Chondrocyte (in vitro differentiated cells): ENCODE results near the gene LVRN. TPM values are rescaled to one million over a fixed set of nuclear protein-coding genes. Genes with fewer than 3 reads are reported as not detected.

ENCODE experiments used
- DNase-seq: peaks from one replicate; pipeline ENCODE4 v3.0.0; 2021; ENCODE audit warnings: mixed read lengths, low spot score
- H3K27ac Mint-ChIP-seq: one replicate; pipeline ENCODE4 v1.8.0; 2021; ENCODE audit warnings: mild to moderate bottlenecking, moderate library complexity, mixed read lengths; ENCODE audit not compliant: unreplicated experiment
- H3K27me3 Mint-ChIP-seq: 2 replicates; pipeline ENCODE4 v1.8.0; 2021; ENCODE audit warnings: low read depth, mixed read lengths
- H3K36me3 Mint-ChIP-seq: 2 replicates; pipeline ENCODE4 v1.8.0; 2021; ENCODE audit warnings: low read depth, mixed read lengths
- H3K4me1 Mint-ChIP-seq: 2 replicates; pipeline ENCODE4 v1.8.0; 2021; ENCODE audit warnings: low read depth, mild to moderate bottlenecking, mixed read lengths
- H3K4me3 Mint-ChIP-seq: one replicate; pipeline ENCODE4 v1.8.0; 2021; ENCODE audit warnings: mild to moderate bottlenecking, moderate library complexity, mixed read lengths; ENCODE audit not compliant: unreplicated experiment
- H3K9me3 Mint-ChIP-seq: 2 replicates; pipeline ENCODE4 v1.8.0; 2021; ENCODE audit warnings: low read depth, mixed read lengths
- total RNA-seq: library from RNA; stranded (reverse); gene quantifications from 3 replicates; pipeline ENCODE4 v1.2.1, GENCODE V29; 2021
- TF ChIP-seq, protein P1 (sequence below): fragments of 200-600 bp; sonication (generic); IDR thresholded peaks from 2 replicates; pipeline ENCODE4 v1.5.0; 2021; ENCODE audit warnings: antibody characterized with exemption, mild to moderate bottlenecking, moderate library complexity

LVRN gene
- total RNA-seq, 1 donor from 2014 or later, result 0.62 TPM

DNA sequence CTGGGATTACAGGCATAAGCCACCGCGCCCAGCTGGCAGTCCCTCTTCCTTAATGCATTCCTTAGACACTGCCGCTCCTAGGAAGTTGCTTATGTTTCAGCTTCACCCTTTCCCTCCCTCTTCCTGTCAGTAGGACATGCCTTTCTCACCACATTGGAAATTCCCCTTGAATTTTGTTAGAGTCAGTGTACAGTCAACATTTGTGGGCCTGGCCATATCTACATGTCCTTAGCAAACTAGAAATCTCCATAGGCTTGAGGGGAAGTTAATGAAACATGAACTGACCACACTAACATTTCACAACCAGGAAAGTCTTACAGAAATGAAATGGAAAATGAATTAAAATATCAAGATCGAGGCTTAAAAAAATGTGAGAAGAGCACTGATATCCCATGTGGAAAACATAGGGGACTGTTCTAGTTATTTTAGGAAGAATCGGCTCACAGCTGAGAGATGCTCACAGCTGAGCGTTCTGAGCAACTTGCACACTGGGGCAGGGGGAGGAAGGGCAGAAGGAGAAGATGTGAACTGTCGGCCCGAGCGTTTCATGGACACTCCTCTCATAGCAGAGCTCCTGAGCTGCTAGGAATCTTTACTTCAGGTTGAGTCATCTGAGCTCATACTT is 21.1 kb upstream of the LVRN start:
- TF ChIP-seq, protein P1, sequence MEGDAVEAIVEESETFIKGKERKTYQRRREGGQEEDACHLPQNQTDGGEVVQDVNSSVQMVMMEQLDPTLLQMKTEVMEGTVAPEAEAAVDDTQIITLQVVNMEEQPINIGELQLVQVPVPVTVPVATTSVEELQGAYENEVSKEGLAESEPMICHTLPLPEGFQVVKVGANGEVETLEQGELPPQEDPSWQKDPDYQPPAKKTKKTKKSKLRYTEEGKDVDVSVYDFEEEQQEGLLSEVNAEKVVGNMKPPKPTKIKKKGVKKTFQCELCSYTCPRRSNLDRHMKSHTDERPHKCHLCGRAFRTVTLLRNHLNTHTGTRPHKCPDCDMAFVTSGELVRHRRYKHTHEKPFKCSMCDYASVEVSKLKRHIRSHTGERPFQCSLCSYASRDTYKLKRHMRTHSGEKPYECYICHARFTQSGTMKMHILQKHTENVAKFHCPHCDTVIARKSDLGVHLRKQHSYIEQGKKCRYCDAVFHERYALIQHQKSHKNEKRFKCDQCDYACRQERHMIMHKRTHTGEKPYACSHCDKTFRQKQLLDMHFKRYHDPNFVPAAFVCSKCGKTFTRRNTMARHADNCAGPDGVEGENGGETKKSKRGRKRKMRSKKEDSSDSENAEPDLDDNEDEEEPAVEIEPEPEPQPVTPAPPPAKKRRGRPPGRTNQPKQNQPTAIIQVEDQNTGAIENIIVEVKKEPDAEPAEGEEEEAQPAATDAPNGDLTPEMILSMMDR, result no peak
- no peak for DNase-seq
- Mint-ChIP-seq H3K27ac (peak overlapping the region; percentile 86), H3K9me3 (peaks cover 10% of the 10 kb centered on the region), H3K4me1 (peaks cover 15% of the 10 kb centered on the region), H3K36me3 (no peaks in the 10 kb centered on the region), H3K4me3 (no peak overlapping the region), H3K27me3 (no peaks in the 10 kb centered on the region)

DNA sequence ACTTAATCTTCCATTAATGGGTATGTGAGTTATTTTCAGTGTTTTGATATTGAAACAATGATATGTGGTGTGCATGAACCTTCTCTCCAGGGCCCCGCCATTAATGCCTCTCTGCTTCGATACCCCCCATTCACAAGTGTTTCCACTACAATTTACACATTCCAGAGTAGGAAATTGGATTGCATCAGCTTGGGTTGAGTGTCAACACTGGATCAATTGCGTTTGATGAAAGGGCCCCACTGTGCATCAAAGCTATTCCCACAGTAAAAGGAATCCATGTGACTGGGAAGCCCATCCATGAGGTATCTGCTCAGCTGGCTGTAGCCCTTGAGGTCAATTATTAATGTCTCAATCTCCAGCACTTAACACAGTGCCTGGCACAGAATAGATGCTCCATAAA is 17.8 kb upstream of the LVRN start:
- H3K27me3 Mint-ChIP-seq, result no peaks in the 10 kb centered on the region
- TF ChIP-seq, protein P1, result no peak
- H3K27ac Mint-ChIP-seq, result no peak overlapping the region
- H3K9me3 Mint-ChIP-seq, result peaks cover 10% of the 10 kb centered on the region
- H3K4me1 Mint-ChIP-seq, result peaks cover 10% of the 10 kb centered on the region
- no peak overlapping the region for H3K4me3 Mint-ChIP-seq
- H3K36me3 Mint-ChIP-seq, result no peaks in the 10 kb centered on the region
- no peak for DNase-seq

DNA sequence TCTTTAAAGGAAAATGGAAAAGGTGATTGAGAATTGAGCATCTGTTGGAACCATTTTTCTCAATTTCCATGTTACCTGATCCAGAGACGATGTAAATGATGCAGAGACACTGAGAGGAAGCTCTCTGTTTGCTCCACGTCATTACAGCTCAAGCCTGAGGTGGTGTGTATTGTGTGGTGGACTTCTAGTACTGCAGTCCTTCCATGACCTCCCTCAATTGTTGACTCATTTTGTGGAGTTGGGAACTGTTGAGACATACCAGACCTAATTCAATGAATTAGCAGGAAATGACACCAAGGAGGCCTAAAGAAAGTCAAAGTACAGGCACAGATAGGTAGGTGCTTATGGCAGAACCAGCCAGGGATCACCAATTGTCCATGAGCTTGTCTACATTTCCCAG is 15.6 kb upstream of the LVRN start:
- Mint-ChIP-seq H3K27ac (no peak overlapping the region), H3K4me1 (peaks cover 4% of the 10 kb centered on the region), H3K27me3 (no peaks in the 10 kb centered on the region), H3K36me3 (no peaks in the 10 kb centered on the region), H3K9me3 (peaks cover 10% of the 10 kb centered on the region), H3K4me3 (no peak overlapping the region)
- TF ChIP-seq, protein P1, result no peak
- DNase-seq, result no peak

DNA sequence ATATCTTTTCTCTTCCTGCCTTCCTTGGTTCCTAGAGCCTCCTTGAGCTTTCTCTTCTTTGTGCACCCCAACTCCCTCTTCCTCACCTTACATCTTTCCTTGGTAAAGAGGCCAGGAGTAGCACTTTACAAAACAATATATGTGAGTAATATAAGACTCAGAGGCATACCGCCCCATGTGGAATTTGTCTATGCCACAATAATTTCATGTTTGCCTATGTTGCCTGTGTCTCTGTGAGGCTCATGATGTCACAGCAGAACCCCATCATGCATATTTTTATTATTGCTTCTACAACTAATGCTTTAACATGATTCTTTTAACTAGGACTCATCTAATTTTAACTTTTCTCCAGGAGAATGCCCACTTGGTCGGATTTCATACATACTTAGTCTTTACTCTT is 15.0 kb upstream of the LVRN start:
- Mint-ChIP-seq H3K4me3 (no peak overlapping the region), H3K36me3 (no peaks in the 10 kb centered on the region), H3K27me3 (no peaks in the 10 kb centered on the region), H3K4me1 (peaks cover 4% of the 10 kb centered on the region), H3K9me3 (peaks cover 8% of the 10 kb centered on the region), H3K27ac (no peak overlapping the region)
- no peak for DNase-seq
- TF ChIP-seq, protein P1, result no peak

DNA sequence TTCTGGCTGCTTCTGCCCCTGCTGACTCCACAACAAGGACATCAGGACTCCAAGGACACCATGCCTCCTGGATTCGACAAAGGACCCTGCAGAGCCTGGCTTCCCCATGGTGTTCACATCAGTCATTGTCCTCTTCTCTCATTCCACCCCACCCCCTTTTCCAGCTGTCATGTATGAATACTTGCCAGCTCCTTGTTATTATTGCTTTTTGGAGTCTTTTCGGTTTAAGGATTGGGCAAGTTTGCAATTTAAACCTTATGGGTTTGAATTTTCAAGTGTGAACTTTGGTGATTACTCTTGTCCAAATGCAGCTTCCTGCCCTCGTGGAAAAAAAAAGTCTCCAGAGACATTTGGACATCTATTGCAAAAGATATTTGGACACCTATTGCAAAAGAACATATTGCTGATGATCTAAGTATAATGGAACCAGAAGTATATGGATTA is 14.2 kb upstream of the LVRN start:
- H3K27me3 Mint-ChIP-seq, result no peaks in the 10 kb centered on the region
- no peaks in the 10 kb centered on the region for H3K9me3 Mint-ChIP-seq
- TF ChIP-seq, protein P1, result no peak
- H3K4me3 Mint-ChIP-seq, result no peak overlapping the region
- DNase-seq, result no peak
- peaks cover 4% of the 10 kb centered on the region for H3K4me1 Mint-ChIP-seq
- H3K27ac Mint-ChIP-seq, result no peak overlapping the region
- no peaks in the 10 kb centered on the region for H3K36me3 Mint-ChIP-seq
